ENCODE data around the gene PCDHB10.
"Not testable (repeated sequence)": the region's sequence is repeated elsewhere in the genome, so short reads cannot be mapped to it uniquely, and the experiment has no call there.

- TF ChIP-seq POLR2A, CTCF, POLR2AphosphoS5, EP300 (IDR thresholded peaks at IDR 0.05): not testable (repeated sequence)
Measured at GRCh38 chr5:141210849-141211248, 18.7 kb downstream of the PCDHB10 start.

Data from upper lobe of left lung (tissue), 4 donors.